Natural killer cell treated with Interleukin-12 subunit alpha and Interleukin-12 subunit beta and Interleukin-15 and Interleukin-18, amount 100 ng/mL, for 72 hours (primary cell): ENCODE data around the gene UHRF2. TPM values are rescaled to one million over a fixed set of nuclear protein-coding genes. Genes with fewer than 3 reads are reported as not detected.
A peak's percentile ranks its signal among the peaks of the same experiment; 100 is the strongest.
"Not testable (repeated sequence)": the region's sequence is repeated elsewhere in the genome, so short reads cannot be mapped to it uniquely, and the experiment has no call there.

ENCODE experiments used
- ATAC-seq, 2 donors: fragments of 150-1000 bp; cut with Tn5 transposase in 1 of 2; sonication (Bioruptor Pico), chemical (Tn5 transposase) in 1 of 2; 2 replicates each; pipeline ENCODE4 v1.10.0; 2021
- DNase-seq: peaks from one replicate; pipeline ENCODE4 v3.0.0; 2022; ENCODE audit warnings: low spot score
- H3K27ac Mint-ChIP-seq, 2 donors: 1 replicate in 1 of 2; 2 replicates in 1 of 2; pipeline ENCODE4 v1.8.0; 2022; ENCODE audit warnings: mixed read lengths in 2 of 2, mild to moderate bottlenecking in 1 of 2, moderate library complexity in 1 of 2
- H3K27me3 Mint-ChIP-seq, 2 donors: 1 replicate in 1 of 2; 2 replicates in 1 of 2; pipeline ENCODE4 v1.8.0; 2022; ENCODE audit warnings: mixed read lengths in 2 of 2
- H3K36me3 Mint-ChIP-seq: one replicate; pipeline ENCODE4 v1.8.0; 2022; ENCODE audit warnings: mixed read lengths
- H3K4me1 Mint-ChIP-seq, 2 donors: 1 replicate in 1 of 2; 2 replicates in 1 of 2; pipeline ENCODE4 v1.8.0; 2022; ENCODE audit warnings: low read depth in 2 of 2, mixed read lengths in 2 of 2, mild to moderate bottlenecking in 1 of 2
- H3K4me3 Mint-ChIP-seq: one replicate; pipeline ENCODE4 v1.8.0; 2022; ENCODE audit warnings: mixed read lengths
- H3K9me3 Mint-ChIP-seq: 2 replicates; pipeline ENCODE4 v1.8.0; 2022; ENCODE audit warnings: mixed read lengths
- total RNA-seq, 2 donors: library from RNA; stranded (reverse); gene quantifications; one replicate each; pipeline ENCODE4 v1.2.3, GENCODE V29; 2022

UHRF2 gene
- total RNA-seq, 2 donors from 2014 or later = 50.2 to 104 TPM

DNA sequence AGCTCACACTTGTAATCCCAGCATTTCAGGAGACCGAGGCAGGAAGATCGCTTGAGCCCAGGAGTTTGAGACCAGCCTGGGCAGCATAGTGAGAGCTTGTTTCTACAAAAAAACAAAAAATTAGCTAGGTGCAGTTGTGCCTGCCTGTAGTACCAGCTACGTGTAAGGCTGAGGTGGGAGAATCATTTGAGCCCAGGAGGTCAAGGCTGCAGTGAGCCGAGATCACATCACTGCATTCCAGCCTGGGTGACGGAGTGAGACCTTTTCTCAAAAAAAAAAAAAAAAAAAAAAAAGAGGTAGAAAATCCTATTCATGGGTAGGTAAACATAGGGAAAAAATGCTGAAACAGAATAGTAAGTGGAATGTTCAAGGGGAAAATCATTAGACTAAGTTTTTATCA, 129.6 kb downstream of the UHRF2 start:
- H3K4me3 Mint-ChIP-seq, H3K9me3 Mint-ChIP-seq, H3K36me3 Mint-ChIP-seq, H3K27me3 Mint-ChIP-seq, ATAC-seq, DNase-seq, H3K27ac Mint-ChIP-seq, H3K4me1 Mint-ChIP-seq: not testable (repeated sequence)

GRCh38 chr9:6543204-6543603, 130.2 kb downstream of the UHRF2 start:
- H3K27ac Mint-ChIP-seq = no peak overlapping the region
- H3K36me3 Mint-ChIP-seq = no peaks in the 10 kb centered on the region
- no peaks in the 10 kb centered on the region for H3K9me3 Mint-ChIP-seq
- ATAC-seq = peak in 1 of 2 donors; percentile 43
- no peak for DNase-seq
- peaks cover 0 to 3% of the 10 kb centered on the region in 2 donors for H3K4me1 Mint-ChIP-seq
- H3K27me3 Mint-ChIP-seq = peaks cover 0 to 7% of the 10 kb centered on the region in 2 donors
- no peak overlapping the region for H3K4me3 Mint-ChIP-seq

- Mint-ChIP-seq H3K4me3 (no peak overlapping the region), H3K27ac (no peak overlapping the region), H3K4me1 (no peaks in the 10 kb centered on the region), H3K9me3 (no peaks in the 10 kb centered on the region), H3K27me3 (peaks cover 0 to 4% of the 10 kb centered on the region in 2 donors), H3K36me3 (no peaks in the 10 kb centered on the region)
- no peak for ATAC-seq
- DNase-seq = no peak
These were observed 132.2 kb downstream of the UHRF2 start for GRCh38 chr9:6545017-6545691.

DNA sequence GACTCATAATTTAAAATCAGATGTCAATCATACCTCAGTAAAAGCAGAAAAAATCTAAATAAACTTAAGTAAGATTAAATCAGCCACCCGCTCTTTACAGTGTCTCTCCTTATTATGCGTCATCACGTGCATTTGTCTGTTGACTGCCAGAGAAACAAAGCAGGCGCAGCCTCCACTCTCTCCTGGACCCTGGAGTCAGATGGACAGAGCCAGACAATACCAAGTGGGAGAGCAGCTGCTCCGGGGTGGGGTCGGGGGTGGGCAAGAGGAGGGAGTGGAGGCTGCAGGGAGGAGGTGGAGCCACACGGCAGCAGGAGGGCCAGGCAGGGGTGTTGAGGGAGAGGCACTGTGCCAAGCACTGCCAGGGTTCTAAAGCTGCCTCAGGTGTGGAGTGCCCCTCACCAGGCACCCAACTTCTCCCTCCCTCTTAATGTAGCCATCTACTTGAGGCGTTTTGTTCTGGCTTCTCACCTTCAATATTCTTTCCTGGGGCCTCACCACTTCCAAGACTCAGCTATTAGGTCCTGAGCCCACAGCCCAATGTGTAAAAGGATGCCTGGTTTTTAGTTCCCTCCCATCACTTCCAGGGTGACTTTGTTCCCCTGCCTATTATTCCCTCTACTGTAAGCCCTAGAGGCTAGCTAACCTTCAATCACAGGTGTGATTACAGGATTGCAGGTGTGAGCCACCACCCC, 136.3 kb downstream of the UHRF2 start:
- no peak for ATAC-seq
- no peaks in the 10 kb centered on the region for H3K4me1 Mint-ChIP-seq
- no peak for DNase-seq
- no peaks in the 10 kb centered on the region for H3K27me3 Mint-ChIP-seq
- H3K27ac Mint-ChIP-seq = no peak overlapping the region
- no peaks in the 10 kb centered on the region for H3K9me3 Mint-ChIP-seq
- H3K4me3 Mint-ChIP-seq = no peak overlapping the region
- no peaks in the 10 kb centered on the region for H3K36me3 Mint-ChIP-seq

DNA sequence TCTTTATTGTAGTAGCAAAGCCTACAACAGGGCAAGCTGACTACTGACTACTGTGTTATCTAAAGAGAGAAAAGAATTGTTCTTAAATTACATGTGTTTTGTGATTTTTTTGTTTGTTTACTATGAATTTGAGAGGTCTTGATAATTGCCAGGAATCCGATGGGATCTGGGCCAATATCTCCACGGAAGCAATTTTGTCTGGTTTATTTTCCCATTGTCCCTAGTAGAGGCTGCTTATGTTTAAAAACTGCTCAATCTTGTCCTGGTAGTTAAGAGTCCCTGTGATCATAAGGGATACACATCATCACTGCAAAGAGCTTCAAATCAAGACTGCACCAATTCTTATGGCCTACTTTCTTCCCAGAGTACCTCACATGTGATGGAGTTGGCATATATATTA, 138.1 kb downstream of the UHRF2 start:
- Mint-ChIP-seq H3K4me3 (no peak overlapping the region), H3K4me1 (no peaks in the 10 kb centered on the region), H3K9me3 (no peaks in the 10 kb centered on the region), H3K27ac (no peak overlapping the region), H3K36me3 (no peaks in the 10 kb centered on the region), H3K27me3 (peaks cover 0 to 2% of the 10 kb centered on the region in 2 donors)
- no peak for ATAC-seq
- DNase-seq = no peak

DNA sequence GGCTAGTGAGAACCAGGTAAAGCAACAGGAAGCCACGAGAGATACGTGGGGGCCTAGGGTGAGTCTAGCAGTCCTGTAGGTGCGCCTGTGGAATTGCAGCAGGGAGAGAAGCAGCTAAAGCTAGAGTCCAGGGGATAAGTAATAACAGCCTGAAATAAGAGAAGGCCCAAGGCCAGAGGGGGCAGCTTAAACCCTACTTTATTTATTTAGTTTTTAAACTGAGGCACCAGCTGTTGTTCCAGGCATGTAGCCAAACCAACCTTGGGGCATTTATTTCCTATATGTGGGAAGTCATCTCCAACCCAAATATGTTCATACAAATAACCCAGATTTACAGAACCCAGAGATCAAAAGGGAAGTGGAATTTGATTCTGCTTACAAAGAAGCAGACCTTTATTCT, 139.0 kb downstream of the UHRF2 start:
- no peaks in the 10 kb centered on the region for H3K36me3 Mint-ChIP-seq
- no peak for DNase-seq
- no peak overlapping the region for H3K27ac Mint-ChIP-seq

GRCh38 chr9:6552498-6553121, 139.6 kb downstream of the UHRF2 start:
- no peak overlapping the region for H3K4me3 Mint-ChIP-seq
- H3K27ac Mint-ChIP-seq = no peak overlapping the region
- H3K27me3 Mint-ChIP-seq = peaks cover 0 to 3% of the 10 kb centered on the region in 2 donors
- no peaks in the 10 kb centered on the region for H3K4me1 Mint-ChIP-seq
- no peaks in the 10 kb centered on the region for H3K9me3 Mint-ChIP-seq
- DNase-seq (no peak), ATAC-seq (peak in 1 of 2 donors; percentile 44)
- H3K36me3 Mint-ChIP-seq = no peaks in the 10 kb centered on the region

More for the DNA sequence above, 139.0 kb downstream of the UHRF2 start:
- Mint-ChIP-seq H3K27me3 (peaks cover 0 to 3% of the 10 kb centered on the region in 2 donors), H3K9me3 (no peaks in the 10 kb centered on the region), H3K4me3 (no peak overlapping the region), H3K4me1 (no peaks in the 10 kb centered on the region)
- no peak for ATAC-seq

DNA sequence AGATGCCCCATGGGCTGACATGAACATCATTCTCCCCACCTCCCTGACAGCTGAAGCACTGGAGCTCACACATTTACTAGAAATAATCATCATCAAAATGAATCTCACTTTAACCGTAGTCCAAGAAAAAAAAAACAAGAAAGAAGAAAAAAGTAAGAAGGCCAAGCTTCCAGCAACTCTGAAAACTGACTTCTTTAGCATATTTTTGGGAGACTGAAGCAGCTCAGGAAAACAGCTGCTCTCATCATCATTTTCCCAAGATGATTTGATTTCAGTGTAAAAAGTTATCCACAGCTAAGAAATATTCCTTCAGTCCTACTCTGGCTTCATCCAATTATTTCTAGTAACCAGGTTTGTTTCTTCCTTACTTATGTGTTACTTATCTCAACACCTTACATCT, 140.9 kb downstream of the UHRF2 start:
- no peak for DNase-seq
- H3K4me3 Mint-ChIP-seq = no peak overlapping the region
- no peaks in the 10 kb centered on the region for H3K4me1 Mint-ChIP-seq
- peaks cover 0 to 3% of the 10 kb centered on the region in 2 donors for H3K27me3 Mint-ChIP-seq
- H3K9me3 Mint-ChIP-seq = no peaks in the 10 kb centered on the region
- H3K27ac Mint-ChIP-seq = no peak overlapping the region
- ATAC-seq = no peak
- no peaks in the 10 kb centered on the region for H3K36me3 Mint-ChIP-seq

Other genes starting within 250 kb of the UHRF2 start
- gene IL33, start 197.4 kb upstream of the UHRF2 start, total RNA-seq = not detected
- gene TPD52L3, start 84.8 kb upstream of the UHRF2 start, total RNA-seq = not detected
- 10 to 100 TPM in 1 of 2 donors, 1 to 10 TPM in 1; 1.4 to 15.2 TPM for gene GLDC, start 232.5 kb downstream of the UHRF2 start, total RNA-seq